D721Med (cell line): ENCODE measurements around the gene ENO1.

Experiments
- DNase-seq: peaks from one replicate; pipeline ENCODE4 v3.0.0; 2011; ENCODE audit warnings: low spot score; ENCODE audit not compliant: insufficient read length
- FAIRE-seq: peaks from 2 replicates; lab custom pipeline; 2011; peaks lifted over from hg19 to GRCh38; lab: Jason Lieb, UNC
- CTCF ChIP-seq: IDR thresholded peaks from 2 replicates; pipeline ENCODE4 v1.5.1; 2012; ENCODE audit warnings: mild to moderate bottlenecking, control low read depth; ENCODE audit not compliant: insufficient read depth; ENCODE audit errors: missing control alignments

ENO1 gene

DNA sequence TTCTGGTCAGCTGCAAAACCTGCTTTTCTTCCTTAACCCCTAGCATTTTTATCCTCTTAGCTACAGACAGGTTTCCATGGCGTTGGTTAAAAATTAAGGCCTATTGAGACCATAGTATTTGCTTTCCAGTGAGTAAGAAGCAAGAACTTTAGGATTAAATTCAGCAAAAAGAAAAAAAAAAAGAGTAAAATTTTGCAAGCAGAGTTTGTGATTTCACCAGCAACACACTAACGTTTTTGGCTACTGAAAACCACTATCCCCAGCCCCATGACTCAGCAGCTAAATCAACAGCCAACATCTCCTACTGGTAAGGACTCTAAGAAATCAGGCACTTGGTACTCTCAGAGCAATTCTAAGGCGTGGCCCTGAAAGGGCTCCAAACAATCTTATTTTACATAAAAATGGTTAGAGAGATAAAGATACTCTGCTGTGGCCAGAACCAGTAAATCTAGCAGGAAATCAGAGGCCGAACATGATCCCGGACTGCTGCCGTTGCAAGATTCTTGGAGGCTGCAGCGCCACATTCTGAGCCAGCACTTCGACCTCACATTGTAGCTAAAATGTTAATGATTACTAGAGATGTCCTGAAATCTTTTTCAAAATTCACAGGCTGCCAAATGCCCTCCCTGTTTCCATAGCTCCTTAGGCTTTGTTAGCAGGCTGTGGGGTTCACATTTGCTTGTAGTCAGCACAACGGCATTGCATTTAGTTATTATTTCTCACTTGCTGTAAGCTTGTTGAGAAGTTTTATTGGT is 1.6 kb upstream of the ENO1 start:
- no peak for TF ChIP-seq CTCF
- no peak for DNase-seq
- FAIRE-seq = no peak

GRCh38 chr1:8879464-8879921 is 1.0 kb upstream of the ENO1 start:
- no peak for FAIRE-seq
- DNase-seq = no peak
- peak; percentile 25 for TF ChIP-seq CTCF

GRCh38 chr1:8878698-8879463 is 395 bp upstream of the ENO1 start:
- FAIRE-seq (no peak), DNase-seq (peak; percentile 71)
- no peak for TF ChIP-seq CTCF

GRCh38 chr1:8876087-8876486 is 2.4 kb downstream of the ENO1 start:
- no peak for FAIRE-seq
- DNase-seq = no peak
- TF ChIP-seq CTCF = no peak

DNA sequence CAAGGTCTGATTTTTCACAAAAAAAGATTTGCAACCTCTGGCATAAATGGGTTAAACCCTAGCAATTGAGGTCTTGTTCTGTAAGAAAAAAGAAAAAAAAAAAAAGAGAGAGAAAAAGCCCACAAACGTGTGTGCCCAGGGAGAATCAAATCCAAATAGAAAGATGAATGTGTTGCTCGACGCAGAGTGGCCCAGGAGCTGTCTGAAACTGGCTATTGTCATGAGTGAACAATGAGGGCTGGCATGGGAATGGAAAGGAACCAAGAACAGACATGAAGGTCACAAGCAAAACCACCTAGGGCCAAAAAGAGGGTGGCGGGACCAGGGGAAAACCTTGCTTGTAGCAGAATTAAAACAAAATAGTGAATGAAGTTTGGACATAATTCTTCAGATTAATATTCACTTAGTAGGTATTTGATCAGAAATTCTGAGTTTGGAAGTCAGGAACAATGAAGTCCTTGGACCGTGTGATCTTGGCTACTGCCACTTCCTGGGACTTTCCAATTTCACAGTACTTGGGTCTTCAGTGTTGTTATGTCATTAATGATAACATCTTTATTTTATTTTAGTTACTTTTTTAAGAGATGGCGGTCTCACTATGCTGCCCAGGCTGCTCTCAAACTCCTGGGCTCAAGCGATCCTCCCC is 3.1 kb downstream of the ENO1 start:
- FAIRE-seq = no peak
- DNase-seq = no peak
- no peak for TF ChIP-seq CTCF

DNA sequence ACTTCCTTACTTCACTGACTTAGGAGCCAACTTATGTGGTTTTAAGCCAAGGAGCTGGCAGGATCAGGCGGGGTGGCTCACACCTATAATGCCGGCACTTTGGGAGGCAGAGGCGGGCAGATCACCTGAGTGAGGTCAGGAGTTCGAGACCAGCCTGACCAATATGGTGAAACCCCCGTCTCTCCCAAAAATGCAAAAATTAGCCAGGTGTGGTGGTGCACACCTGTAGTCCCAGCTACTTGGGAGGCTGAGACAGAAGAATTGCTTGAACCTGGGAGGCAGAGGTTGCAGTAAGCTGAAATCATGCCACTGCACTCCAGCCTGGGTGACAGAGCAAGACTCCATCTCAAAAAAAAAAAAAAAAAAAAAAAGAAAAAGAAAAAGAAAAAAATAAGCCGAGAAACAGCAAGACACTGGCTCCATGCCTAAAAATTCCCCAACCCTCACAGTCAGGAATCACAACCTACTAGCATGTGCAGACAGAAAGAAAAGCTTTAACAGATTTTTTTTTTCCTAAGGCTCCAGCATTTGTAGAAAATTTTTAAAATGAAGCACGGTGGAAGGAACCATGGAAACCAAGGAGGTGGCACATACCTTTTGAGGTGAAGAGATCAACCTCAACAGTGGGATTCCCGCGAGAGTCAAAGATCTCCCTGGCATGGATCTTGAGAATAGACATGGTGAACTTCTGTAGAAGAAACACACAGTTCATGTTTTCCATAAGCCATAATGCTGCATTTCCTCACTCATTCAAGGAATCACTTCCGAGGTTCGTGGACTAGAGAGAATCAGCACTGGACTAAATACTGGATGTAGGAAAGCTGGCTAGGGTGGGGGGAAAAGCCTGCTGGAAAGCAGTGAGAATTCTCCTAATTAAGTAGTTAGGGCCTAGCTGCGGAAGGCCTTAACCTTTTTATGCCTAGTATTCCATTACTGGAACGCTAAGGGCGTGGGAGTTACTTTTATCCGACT is 4.0 kb downstream of the ENO1 start:
- TF ChIP-seq CTCF = no peak
- no peak for DNase-seq
- FAIRE-seq = no peak
